ENCODE measurements around the gene SPIN4.
"Not testable (repeated sequence)": the region's sequence is repeated elsewhere in the genome, so short reads cannot be mapped to it uniquely, and the experiment has no call there.

SPIN4 gene

DNA sequence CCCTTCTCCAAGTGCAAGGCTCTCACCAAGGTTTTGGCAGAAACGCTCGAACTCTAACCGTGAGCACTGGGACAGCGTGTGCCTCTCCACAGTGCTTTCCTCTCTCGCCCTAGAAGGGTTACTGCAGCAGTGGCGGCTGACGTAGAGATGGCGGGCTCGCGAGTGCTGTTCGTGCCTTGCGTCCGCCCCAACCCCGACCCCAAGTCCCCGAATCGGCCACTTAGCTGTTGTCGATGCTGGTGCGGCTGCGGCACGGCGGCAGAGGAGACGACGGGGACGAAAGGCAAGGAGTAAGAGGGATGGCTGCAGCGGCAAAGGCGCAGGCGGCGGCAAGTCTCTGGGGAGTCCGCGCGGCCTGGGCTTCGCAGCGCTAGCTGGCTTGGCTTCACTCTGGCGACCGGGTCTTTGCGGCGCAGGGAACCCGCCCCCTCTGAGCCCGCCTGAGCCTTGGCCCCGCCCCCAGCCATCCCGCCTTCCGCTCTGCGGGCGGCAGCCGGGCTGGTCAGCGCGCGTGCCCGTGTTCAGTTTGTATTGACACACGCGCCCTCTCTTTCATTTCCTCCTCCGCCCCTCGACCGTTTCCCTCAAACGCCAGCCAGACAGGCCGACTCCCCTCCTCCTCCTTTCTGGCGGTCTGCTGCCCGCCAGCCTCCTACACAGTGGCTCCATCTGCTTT lies at the start of gene SPIN4:
Gene SPIN4 (minus strand): TSS at position 392 of the 676 bp plus-strand sequence. CDS start 513 bp downstream, outside the sequence.
- in situ Hi-C loops (cut with MboI; ENCODE audit: low pct_unique_long_range_greater_than_20kb, low sequenced_read_pairs, unreplicated experiment), result no loop called here
- TF ChIP-seq CTCF (IDR thresholded peaks at IDR 0.05; ENCODE audit: extremely low read depth, insufficient read depth, missing control alignments), result no peak
- peak; percentile 81 for DNase-seq (ENCODE audit: low spot score)

- no peak for TF ChIP-seq CTCF (IDR thresholded peaks at IDR 0.05; ENCODE audit: extremely low read depth, insufficient read depth, missing control alignments)
- no peak for DNase-seq (ENCODE audit: low spot score)
- in situ Hi-C loops (cut with MboI; ENCODE audit: low pct_unique_long_range_greater_than_20kb, low sequenced_read_pairs, unreplicated experiment), result no loop called here
These were observed 49.2 kb upstream of the SPIN4 start for GRCh38 chrX:63400340-63400739.

DNA sequence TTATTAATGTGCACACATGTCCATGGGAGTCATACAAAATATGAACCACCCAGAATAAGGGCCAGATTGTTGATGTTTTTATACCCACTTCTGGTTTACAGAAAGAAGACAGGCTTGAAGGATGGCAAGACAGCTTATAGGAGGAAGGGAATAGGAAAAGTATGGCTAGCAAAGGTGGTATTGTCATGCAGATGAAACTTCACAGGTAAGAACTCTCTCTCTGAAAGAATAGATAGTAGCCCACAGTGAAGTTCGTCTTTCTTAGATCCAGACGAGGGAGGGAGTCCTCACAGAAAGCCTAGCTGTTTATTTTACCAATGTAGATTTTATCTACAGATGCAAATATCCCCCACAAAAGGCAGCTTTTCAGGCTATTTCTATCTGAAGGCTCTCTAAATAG lies 43.7 kb upstream of the SPIN4 start:
- in situ Hi-C loops (cut with MboI; ENCODE audit: low pct_unique_long_range_greater_than_20kb, low sequenced_read_pairs, unreplicated experiment), result no loop called here
- TF ChIP-seq CTCF (IDR thresholded peaks at IDR 0.05; ENCODE audit: extremely low read depth, insufficient read depth, missing control alignments), result no peak
- DNase-seq (ENCODE audit: low spot score), result no peak

GRCh38 chrX:63393094-63393493 lies 42.0 kb upstream of the SPIN4 start:
- in situ Hi-C loops (cut with MboI; ENCODE audit: low pct_unique_long_range_greater_than_20kb, low sequenced_read_pairs, unreplicated experiment); DNase-seq (ENCODE audit: low spot score): not testable (repeated sequence)

DNA sequence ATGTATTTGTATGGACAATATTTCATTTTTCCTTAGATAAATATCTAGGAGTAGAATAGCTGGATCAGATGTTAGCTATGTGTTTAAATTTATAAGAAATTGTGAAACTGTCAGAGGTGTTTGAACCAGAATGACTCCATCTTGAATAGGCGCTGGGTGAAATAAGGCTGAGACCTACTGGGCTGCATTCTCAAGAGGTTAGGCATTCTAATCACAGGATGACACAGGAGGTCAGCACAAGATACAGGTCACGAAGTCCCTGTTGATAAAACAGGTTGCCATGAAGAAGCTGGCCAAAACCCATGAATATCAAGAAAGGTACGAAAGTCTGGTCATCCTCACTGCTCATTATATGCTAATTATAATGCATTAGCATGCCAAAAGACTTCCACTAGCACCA lies 36.3 kb upstream of the SPIN4 start:
- DNase-seq (ENCODE audit: low spot score), result no peak
- TF ChIP-seq CTCF (IDR thresholded peaks at IDR 0.05; ENCODE audit: extremely low read depth, insufficient read depth, missing control alignments), result no peak
- in situ Hi-C loops (cut with MboI; ENCODE audit: low pct_unique_long_range_greater_than_20kb, low sequenced_read_pairs, unreplicated experiment), result no loop called here

GRCh38 chrX:63384263-63384662 lies 33.1 kb upstream of the SPIN4 start:
- in situ Hi-C loops (cut with MboI; ENCODE audit: low pct_unique_long_range_greater_than_20kb, low sequenced_read_pairs, unreplicated experiment); DNase-seq (ENCODE audit: low spot score): not testable (repeated sequence)

DNA sequence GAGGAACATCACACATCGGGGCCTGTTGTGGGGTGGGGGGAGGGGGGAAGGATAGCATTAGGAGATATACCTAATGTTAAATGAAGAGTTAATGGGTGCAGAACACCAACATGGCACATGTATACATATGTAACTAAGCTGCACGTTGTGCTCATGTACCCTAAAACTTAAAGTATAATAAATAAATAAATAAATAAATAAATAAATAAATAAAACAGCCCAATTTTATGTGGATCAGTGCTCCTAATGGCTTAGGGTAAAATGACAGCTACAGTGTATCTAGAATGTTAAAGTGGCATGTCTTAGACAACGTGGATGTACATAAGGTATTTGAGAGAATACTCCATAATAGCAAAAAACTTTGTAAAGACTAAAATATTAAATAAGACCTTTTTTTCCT lies 21.9 kb upstream of the SPIN4 start:
- DNase-seq (ENCODE audit: low spot score); in situ Hi-C loops (cut with MboI; ENCODE audit: low pct_unique_long_range_greater_than_20kb, low sequenced_read_pairs, unreplicated experiment): not testable (repeated sequence)

GRCh38 chrX:63367699-63368098 lies 16.6 kb upstream of the SPIN4 start:
- in situ Hi-C loops (cut with MboI; ENCODE audit: low pct_unique_long_range_greater_than_20kb, low sequenced_read_pairs, unreplicated experiment), result not testable (repeated sequence)

GRCh38 chrX:63363788-63364187 lies 12.7 kb upstream of the SPIN4 start:
- in situ Hi-C loops (cut with MboI; ENCODE audit: low pct_unique_long_range_greater_than_20kb, low sequenced_read_pairs, unreplicated experiment), result no loop called here
- DNase-seq (ENCODE audit: low spot score), result no peak
- no peak for TF ChIP-seq CTCF (IDR thresholded peaks at IDR 0.05; ENCODE audit: extremely low read depth, insufficient read depth, missing control alignments)

More at GRCh38 chrX:63367699-63368098, 16.6 kb upstream of the SPIN4 start:
- not testable (repeated sequence) for DNase-seq (ENCODE audit: low spot score)
